Jurkat, Clone E6-1 (cell line): Measurements from ENCODE around the gene ZFYVE28.
"Not testable (repeated sequence)": the region's sequence is repeated elsewhere in the genome, so short reads cannot be mapped to it uniquely, and the experiment has no call there.

Source experiments
- DNase-seq: peaks from one replicate; pipeline ENCODE4 v3.0.0-alpha.2; 2011; ENCODE audit warnings: low read depth, low spot score
- H3K4me3 ChIP-seq: 2 replicates; pipeline ENCODE4 v1.5.1; 2011; ENCODE audit warnings: mild to moderate bottlenecking, low read length, control low read depth, moderate library complexity

ZFYVE28 gene

DNA sequence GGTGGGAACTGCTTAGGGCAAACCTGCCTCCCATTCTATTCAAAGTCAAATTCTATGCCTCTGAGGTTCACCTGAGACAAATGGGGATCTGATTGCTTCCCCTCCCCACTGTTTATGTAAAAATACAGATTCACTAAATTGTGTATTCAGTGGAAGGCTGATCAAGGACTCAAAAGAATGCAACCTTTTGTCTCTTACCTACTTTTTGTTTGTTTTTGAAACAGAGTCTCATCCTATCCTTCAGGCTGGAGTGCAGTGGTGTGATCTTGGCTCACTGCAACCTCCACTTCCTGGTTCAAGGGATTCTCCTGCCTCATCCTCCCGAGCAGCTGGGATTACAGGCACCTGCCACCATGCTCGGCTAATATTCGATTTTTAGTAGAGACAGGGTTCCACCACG lies 197.1 kb downstream of the ZFYVE28 start:
- not testable (repeated sequence) for H3K4me3 ChIP-seq, DNase-seq

DNA sequence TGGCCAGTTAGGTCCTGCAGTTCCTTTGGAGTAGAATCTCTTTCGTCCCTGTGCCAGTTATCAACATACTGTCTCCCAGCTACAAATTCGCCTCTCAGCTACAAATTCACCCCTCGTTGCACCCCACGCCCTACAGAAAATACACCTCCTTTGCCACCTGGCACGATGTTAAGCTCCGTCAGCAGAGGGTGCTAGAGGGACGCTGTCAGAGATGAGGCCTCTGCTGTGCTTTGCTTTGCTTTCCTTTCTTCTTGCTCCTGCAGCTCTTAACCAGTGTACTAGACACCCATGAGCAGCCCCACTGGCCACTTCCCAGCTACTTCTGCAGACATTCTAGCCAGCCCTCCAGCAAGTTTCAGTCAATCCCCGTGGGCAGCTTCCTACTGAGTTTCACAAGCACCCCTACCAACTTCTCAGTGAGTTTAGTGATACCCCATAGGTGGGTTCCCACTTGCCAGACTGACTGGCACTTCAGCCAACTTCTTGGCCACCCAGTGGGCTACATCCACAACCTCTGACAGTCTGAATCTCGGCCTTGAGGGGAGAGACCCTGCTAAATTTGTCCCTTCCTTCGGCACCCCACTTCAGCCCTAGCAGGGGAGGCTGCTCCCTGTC lies 198.3 kb downstream of the ZFYVE28 start:
- no peak overlapping the region for H3K4me3 ChIP-seq
- DNase-seq, result peak; percentile 58
